ENCODE data around the gene TAS1R1. TPM values are rescaled to one million over a fixed set of nuclear protein-coding genes. Genes with fewer than 3 reads are reported as not detected.

The TAS1R1 gene
- total and polyA plus RNA-seq, 2 experiments from 2014 or later, result 0.19 TPM; not detected in 1

DNA sequence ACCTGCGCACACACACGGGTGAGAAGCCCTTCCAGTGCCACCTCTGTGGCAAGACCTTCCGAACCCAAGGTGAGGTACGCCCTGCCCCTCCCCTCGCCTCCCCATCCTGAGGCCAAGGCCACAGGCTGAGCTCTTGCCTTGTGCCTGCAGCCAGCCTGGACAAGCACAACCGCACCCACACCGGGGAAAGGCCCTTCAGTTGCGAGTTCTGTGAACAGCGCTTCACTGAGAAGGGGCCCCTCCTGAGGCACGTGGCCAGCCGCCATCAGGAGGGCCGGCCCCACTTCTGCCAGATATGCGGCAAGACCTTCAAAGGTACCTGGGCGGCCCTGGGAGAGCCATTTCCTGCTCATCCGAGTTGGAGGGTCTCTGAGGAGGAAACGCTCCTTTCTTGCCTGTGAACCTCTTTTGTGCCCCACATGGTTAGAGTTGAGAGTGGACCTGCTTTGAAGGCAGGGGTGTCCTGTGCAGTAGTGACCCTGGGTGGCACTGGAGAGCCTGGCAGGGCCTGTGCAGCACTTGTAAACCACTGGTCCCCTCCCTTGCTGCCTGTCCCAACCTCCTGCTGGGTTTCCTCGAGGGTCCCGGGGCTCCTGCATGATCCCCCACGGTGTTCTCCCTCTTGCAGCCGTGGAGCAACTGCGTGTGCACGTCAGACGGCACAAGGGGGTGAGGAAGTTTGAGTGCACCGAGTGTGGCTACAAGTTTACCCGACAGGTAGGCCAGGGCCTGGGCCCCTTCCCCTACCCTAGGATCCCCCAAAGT lies 33.2 kb downstream of the TAS1R1 start:
- H3K27ac ChIP-seq (ENCODE audit: low read depth), result peak overlapping the region; percentile 79; the same call in 1 of the 2 replicates
- ATAC-seq, result no peak

More for the DNA sequence above, 33.2 kb downstream of the TAS1R1 start:
- no peaks in the 10 kb centered on the region for H3K36me3 ChIP-seq (ENCODE audit: insufficient read depth)
- H3K4me1 ChIP-seq (ENCODE audit: insufficient read depth), result no peaks in the 10 kb centered on the region
- peaks cover 17% of the 10 kb centered on the region for H3K36me3 Mint-ChIP-seq (ENCODE audit: low read depth)
- peaks cover 6% of the 10 kb centered on the region; the same call in 1 of the 3 replicates for H3K4me1 Mint-ChIP-seq
- peaks cover 14% of the 10 kb centered on the region; the same call in 1 of the 2 replicates for H3F3A ChIP-seq (replicated peaks; ENCODE audit: low read depth)
- H3K79me2 ChIP-seq (replicated peaks; ENCODE audit: insufficient read depth), result 0 out of 2 replicates have a peak, but pooled peaks cover 2% of the 10 kb centered on the region
- H3K27me3 Mint-ChIP-seq (ENCODE audit: insufficient read depth, low read depth, poor library complexity), result peaks cover 21% of the 10 kb centered on the region
- TF ChIP-seq, protein P1, sequence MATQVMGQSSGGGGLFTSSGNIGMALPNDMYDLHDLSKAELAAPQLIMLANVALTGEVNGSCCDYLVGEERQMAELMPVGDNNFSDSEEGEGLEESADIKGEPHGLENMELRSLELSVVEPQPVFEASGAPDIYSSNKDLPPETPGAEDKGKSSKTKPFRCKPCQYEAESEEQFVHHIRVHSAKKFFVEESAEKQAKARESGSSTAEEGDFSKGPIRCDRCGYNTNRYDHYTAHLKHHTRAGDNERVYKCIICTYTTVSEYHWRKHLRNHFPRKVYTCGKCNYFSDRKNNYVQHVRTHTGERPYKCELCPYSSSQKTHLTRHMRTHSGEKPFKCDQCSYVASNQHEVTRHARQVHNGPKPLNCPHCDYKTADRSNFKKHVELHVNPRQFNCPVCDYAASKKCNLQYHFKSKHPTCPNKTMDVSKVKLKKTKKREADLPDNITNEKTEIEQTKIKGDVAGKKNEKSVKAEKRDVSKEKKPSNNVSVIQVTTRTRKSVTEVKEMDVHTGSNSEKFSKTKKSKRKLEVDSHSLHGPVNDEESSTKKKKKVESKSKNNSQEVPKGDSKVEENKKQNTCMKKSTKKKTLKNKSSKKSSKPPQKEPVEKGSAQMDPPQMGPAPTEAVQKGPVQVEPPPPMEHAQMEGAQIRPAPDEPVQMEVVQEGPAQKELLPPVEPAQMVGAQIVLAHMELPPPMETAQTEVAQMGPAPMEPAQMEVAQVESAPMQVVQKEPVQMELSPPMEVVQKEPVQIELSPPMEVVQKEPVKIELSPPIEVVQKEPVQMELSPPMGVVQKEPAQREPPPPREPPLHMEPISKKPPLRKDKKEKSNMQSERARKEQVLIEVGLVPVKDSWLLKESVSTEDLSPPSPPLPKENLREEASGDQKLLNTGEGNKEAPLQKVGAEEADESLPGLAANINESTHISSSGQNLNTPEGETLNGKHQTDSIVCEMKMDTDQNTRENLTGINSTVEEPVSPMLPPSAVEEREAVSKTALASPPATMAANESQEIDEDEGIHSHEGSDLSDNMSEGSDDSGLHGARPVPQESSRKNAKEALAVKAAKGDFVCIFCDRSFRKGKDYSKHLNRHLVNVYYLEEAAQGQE (IDR thresholded peaks at IDR 0.05; ENCODE audit: unreplicated experiment), result no peak
- TF ChIP-seq, protein P2, sequence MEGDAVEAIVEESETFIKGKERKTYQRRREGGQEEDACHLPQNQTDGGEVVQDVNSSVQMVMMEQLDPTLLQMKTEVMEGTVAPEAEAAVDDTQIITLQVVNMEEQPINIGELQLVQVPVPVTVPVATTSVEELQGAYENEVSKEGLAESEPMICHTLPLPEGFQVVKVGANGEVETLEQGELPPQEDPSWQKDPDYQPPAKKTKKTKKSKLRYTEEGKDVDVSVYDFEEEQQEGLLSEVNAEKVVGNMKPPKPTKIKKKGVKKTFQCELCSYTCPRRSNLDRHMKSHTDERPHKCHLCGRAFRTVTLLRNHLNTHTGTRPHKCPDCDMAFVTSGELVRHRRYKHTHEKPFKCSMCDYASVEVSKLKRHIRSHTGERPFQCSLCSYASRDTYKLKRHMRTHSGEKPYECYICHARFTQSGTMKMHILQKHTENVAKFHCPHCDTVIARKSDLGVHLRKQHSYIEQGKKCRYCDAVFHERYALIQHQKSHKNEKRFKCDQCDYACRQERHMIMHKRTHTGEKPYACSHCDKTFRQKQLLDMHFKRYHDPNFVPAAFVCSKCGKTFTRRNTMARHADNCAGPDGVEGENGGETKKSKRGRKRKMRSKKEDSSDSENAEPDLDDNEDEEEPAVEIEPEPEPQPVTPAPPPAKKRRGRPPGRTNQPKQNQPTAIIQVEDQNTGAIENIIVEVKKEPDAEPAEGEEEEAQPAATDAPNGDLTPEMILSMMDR (conservative IDR thresholded peaks at IDR 0.05; ENCODE audit: low read depth in 2 of 2), result no peak
- TF ChIP-seq STAT1 (IDR thresholded peaks at IDR 0.05; ENCODE audit: unreplicated experiment), result no peak
- TF ChIP-seq, protein P3, sequence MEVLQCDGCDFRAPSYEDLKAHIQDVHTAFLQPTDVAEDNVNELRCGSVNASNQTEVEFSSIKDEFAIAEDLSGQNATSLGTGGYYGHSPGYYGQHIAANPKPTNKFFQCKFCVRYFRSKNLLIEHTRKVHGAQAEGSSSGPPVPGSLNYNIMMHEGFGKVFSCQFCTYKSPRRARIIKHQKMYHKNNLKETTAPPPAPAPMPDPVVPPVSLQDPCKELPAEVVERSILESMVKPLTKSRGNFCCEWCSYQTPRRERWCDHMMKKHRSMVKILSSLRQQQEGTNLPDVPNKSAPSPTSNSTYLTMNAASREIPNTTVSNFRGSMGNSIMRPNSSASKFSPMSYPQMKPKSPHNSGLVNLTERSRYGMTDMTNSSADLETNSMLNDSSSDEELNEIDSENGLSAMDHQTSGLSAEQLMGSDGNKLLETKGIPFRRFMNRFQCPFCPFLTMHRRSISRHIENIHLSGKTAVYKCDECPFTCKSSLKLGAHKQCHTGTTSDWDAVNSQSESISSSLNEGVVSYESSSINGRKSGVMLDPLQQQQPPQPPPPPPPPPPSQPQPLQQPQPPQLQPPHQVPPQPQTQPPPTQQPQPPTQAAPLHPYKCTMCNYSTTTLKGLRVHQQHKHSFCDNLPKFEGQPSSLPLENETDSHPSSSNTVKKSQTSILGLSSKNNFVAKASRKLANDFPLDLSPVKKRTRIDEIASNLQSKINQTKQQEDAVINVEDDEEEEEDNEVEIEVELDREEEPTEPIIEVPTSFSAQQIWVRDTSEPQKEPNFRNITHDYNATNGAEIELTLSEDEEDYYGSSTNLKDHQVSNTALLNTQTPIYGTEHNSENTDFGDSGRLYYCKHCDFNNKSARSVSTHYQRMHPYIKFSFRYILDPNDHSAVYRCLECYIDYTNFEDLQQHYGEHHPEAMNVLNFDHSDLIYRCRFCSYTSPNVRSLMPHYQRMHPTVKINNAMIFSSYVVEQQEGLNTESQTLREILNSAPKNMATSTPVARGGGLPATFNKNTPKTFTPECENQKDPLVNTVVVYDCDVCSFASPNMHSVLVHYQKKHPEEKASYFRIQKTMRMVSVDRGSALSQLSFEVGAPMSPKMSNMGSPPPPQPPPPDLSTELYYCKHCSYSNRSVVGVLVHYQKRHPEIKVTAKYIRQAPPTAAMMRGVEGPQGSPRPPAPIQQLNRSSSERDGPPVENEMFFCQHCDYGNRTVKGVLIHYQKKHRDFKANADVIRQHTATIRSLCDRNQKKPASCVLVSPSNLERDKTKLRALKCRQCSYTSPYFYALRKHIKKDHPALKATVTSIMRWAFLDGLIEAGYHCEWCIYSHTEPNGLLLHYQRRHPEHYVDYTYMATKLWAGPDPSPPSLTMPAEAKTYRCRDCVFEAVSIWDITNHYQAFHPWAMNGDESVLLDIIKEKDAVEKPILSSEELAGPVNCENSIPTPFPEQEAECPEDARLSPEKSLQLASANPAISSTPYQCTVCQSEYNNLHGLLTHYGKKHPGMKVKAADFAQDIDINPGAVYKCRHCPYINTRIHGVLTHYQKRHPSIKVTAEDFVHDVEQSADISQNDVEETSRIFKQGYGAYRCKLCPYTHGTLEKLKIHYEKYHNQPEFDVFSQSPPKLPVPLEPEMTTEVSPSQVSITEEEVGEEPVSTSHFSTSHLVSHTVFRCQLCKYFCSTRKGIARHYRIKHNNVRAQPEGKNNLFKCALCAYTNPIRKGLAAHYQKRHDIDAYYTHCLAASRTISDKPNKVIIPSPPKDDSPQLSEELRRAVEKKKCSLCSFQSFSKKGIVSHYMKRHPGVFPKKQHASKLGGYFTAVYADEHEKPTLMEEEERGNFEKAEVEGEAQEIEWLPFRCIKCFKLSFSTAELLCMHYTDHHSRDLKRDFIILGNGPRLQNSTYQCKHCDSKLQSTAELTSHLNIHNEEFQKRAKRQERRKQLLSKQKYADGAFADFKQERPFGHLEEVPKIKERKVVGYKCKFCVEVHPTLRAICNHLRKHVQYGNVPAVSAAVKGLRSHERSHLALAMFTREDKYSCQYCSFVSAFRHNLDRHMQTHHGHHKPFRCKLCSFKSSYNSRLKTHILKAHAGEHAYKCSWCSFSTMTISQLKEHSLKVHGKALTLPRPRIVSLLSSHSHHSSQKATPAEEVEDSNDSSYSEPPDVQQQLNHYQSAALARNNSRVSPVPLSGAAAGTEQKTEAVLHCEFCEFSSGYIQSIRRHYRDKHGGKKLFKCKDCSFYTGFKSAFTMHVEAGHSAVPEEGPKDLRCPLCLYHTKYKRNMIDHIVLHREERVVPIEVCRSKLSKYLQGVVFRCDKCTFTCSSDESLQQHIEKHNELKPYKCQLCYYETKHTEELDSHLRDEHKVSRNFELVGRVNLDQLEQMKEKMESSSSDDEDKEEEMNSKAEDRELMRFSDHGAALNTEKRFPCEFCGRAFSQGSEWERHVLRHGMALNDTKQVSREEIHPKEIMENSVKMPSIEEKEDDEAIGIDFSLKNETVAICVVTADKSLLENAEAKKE (CRISPR knock-in tag; IDR thresholded peaks at IDR 0.05), result no peak
- no peak for TF ChIP-seq NANOG (IDR thresholded peaks at IDR 0.05; ENCODE audit: borderline replicate concordance)
- TF ChIP-seq, protein P4, sequence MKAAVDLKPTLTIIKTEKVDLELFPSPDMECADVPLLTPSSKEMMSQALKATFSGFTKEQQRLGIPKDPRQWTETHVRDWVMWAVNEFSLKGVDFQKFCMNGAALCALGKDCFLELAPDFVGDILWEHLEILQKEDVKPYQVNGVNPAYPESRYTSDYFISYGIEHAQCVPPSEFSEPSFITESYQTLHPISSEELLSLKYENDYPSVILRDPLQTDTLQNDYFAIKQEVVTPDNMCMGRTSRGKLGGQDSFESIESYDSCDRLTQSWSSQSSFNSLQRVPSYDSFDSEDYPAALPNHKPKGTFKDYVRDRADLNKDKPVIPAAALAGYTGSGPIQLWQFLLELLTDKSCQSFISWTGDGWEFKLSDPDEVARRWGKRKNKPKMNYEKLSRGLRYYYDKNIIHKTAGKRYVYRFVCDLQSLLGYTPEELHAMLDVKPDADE (IDR thresholded peaks at IDR 0.05), result no peak
- no peak for TF ChIP-seq JUNB (IDR thresholded peaks at IDR 0.05; ENCODE audit: unreplicated experiment)
- no peak for TF ChIP-seq ZNF114 (CRISPR knock-in tag; IDR thresholded peaks at IDR 0.05)
- TF ChIP-seq POLR2AphosphoS5 (IDR thresholded peaks at IDR 0.05; ENCODE audit: low read depth), result no peak
- TF ChIP-seq ZNF331 (CRISPR knock-in tag; IDR thresholded peaks at IDR 0.05; ENCODE audit: low read depth), result no peak
- no peak for TF ChIP-seq CREB1 (CRISPR knock-in tag; IDR thresholded peaks at IDR 0.05; ENCODE audit: low read depth)
- no peak for TF ChIP-seq EZH2phosphoT487 (IDR thresholded peaks at IDR 0.05; ENCODE audit: unreplicated experiment)
- TF ChIP-seq EZH2 (IDR thresholded peaks at IDR 0.05; ENCODE audit: low read depth, unreplicated experiment), result no peak
- H3K4me3 ChIP-seq, result no peak overlapping the region
- no peak overlapping the region for H3K4me3 Mint-ChIP-seq
- no peak for DNase-seq (ENCODE audit: low spot score)
- peaks cover 19% of the 10 kb centered on the region; the same call in 1 of the 2 replicates for H4K20me1 ChIP-seq (replicated peaks; ENCODE audit: insufficient read depth)
- H3K27ac Mint-ChIP-seq, result no peak overlapping the region; the same call in 1 of the 2 replicates
- H3K9me2 ChIP-seq (ENCODE audit: insufficient read depth), result no peaks in the 10 kb centered on the region
- no peak overlapping the region for H2AFZ ChIP-seq
- H3K27me3 ChIP-seq (ENCODE audit: insufficient read depth), result no peaks in the 10 kb centered on the region
- no peak overlapping the region for H3K4me2 ChIP-seq
- no peaks in the 10 kb centered on the region for H3K9me3 Mint-ChIP-seq
